Neural cell (in vitro differentiated cells): ENCODE measurements around the gene LARGE1. TPM values are rescaled to one million over a fixed set of nuclear protein-coding genes. Genes with fewer than 3 reads are reported as not detected.

Source experiments
- H2AFZ ChIP-seq: fragments of 200-600, 300-800 bp; sonication (generic), shearing (Covaris generic); 2 replicates; pipeline ENCODE4 v1.6.0; 2014; ENCODE audit warnings: low read depth, mild to moderate bottlenecking, antibody characterized with exemption, low read length, moderate library complexity
- H3F3A ChIP-seq: fragments of 200-600 bp; shearing (Covaris generic); 2 replicates; pipeline ENCODE4 v1.6.1; 2016; ENCODE audit warnings: mild to moderate bottlenecking, moderate library complexity, mixed read lengths, antibody characterized with exemption, low read length; ENCODE audit not compliant: insufficient read depth, poor library complexity, severe bottlenecking
- H3K27ac ChIP-seq: fragments of 200-600, 300-800 bp; sonication (generic), shearing (Covaris generic); 2 replicates; pipeline ENCODE4 v1.5.1; 2014; ENCODE audit warnings: mild to moderate bottlenecking, low read length, moderate library complexity
- H3K27me3 ChIP-seq: fragments of 300-800, 200-600 bp; sonication (generic), shearing (Covaris generic); 2 replicates; pipeline ENCODE4 v1.6.0; 2014; ENCODE audit warnings: mild to moderate bottlenecking, low read depth, low read length, moderate library complexity; ENCODE audit not compliant: insufficient read depth
- H3K36me3 ChIP-seq: fragments of 300-800, 200-600 bp; sonication (generic), shearing (Covaris generic); 2 replicates; pipeline ENCODE4 v1.5.1; 2014; ENCODE audit warnings: mild to moderate bottlenecking, antibody characterized with exemption, low read length, moderate library complexity; ENCODE audit not compliant: insufficient read depth
- H3K4me2 ChIP-seq: fragments of 300-800, 200-600 bp; sonication (generic), shearing (Covaris generic); 2 replicates; pipeline ENCODE4 v1.6.0; 2014; ENCODE audit warnings: mild to moderate bottlenecking, low read length
- H3K4me3 ChIP-seq: fragments of 300-800, 200-600 bp; sonication (generic), shearing (Covaris generic); 2 replicates; pipeline ENCODE4 v1.5.1; 2014; ENCODE audit warnings: mild to moderate bottlenecking, low read length, moderate library complexity
- H3K79me2 ChIP-seq: fragments of 200-600 bp; shearing (Covaris generic); replicated peaks from 2 replicates; pipeline ENCODE4 v1.6.0; 2014; ENCODE audit warnings: mild to moderate bottlenecking, low read length, moderate library complexity; ENCODE audit not compliant: insufficient read depth
- H3K9ac ChIP-seq: fragments of 300-800, 200-600 bp; sonication (generic), shearing (Covaris generic); 2 replicates; pipeline ENCODE4 v1.6.1; 2016; ENCODE audit warnings: mild to moderate bottlenecking, low read length, mixed read lengths
- H3K9me2 ChIP-seq: fragments of 200-600 bp; shearing (Covaris generic); 2 replicates; pipeline ENCODE4 v1.6.1; 2016; ENCODE audit warnings: mild to moderate bottlenecking, low read length, mixed read lengths; ENCODE audit not compliant: insufficient read depth
- H3K9me3 ChIP-seq: fragments of 200-600, 300-800 bp; sonication (generic), shearing (Covaris generic); 2 replicates; pipeline ENCODE4 v1.6.1; 2016; ENCODE audit warnings: mild to moderate bottlenecking, mixed run types, low read length, moderate library complexity, mixed read lengths
- H4K20me1 ChIP-seq: fragments of 200-600 bp; shearing (Covaris generic); 2 replicates; pipeline ENCODE4 v1.6.1; 2016; ENCODE audit warnings: mild to moderate bottlenecking, mixed run types; ENCODE audit not compliant: insufficient read depth
- CTCF ChIP-seq: fragments of 450-650 bp; IDR thresholded peaks from 2 replicates; pipeline ENCODE4 v1.5.1; 2014; ENCODE audit warnings: antibody characterized with exemption, mild to moderate bottlenecking, moderate library complexity; ENCODE audit not compliant: poor library complexity, severe bottlenecking
- EP300 ChIP-seq: fragments of 450-650 bp; conservative IDR thresholded peaks from 2 replicates; pipeline ENCODE4 v1.6.1; 2014; ENCODE audit warnings: antibody characterized with exemption, mild to moderate bottlenecking, moderate library complexity; ENCODE audit not compliant: poor library complexity, severe bottlenecking
- EZH2 ChIP-seq: fragments of 200-600, 300-800 bp; shearing (Covaris generic), sonication (generic); IDR thresholded peaks from 2 replicates; pipeline ENCODE4 v1.6.1; 2014; ENCODE audit warnings: antibody characterized with exemption, low read length, borderline replicate concordance, mild to moderate bottlenecking; ENCODE audit not compliant: insufficient read depth, poor library complexity, severe bottlenecking
- MXI1 ChIP-seq: fragments of 450-650 bp; conservative IDR thresholded peaks from 2 replicates; pipeline ENCODE4 v1.6.1; 2014; ENCODE audit warnings: antibody characterized with exemption, mild to moderate bottlenecking; ENCODE audit not compliant: poor library complexity, severe bottlenecking
- POLR2AphosphoS5 ChIP-seq: IDR thresholded peaks from 2 replicates; pipeline ENCODE4 v1.6.1; 2012
- RAD21 ChIP-seq: fragments of 450-650 bp; conservative IDR thresholded peaks from 2 replicates; pipeline ENCODE4 v1.6.1; 2014; ENCODE audit warnings: antibody characterized with exemption, mild to moderate bottlenecking, moderate library complexity
- REST ChIP-seq: IDR thresholded peaks from 2 replicates; pipeline ENCODE4 v1.6.1; 2012; ENCODE audit warnings: borderline replicate concordance
- SMC3 ChIP-seq: fragments of 450-650 bp; conservative IDR thresholded peaks from 2 replicates; pipeline ENCODE4 v1.6.1; 2014; ENCODE audit warnings: antibody characterized with exemption, mild to moderate bottlenecking, moderate library complexity; ENCODE audit not compliant: poor library complexity
- TAF1 ChIP-seq: IDR thresholded peaks from 2 replicates; pipeline ENCODE4 v1.6.1; 2012; ENCODE audit warnings: low read depth
- polyA plus RNA-seq: library from polyadenylated mRNA; depleted of rRNA; stranded (reverse); fragments of >200 nt; gene quantifications from 2 replicates; pipeline ENCODE4 v1.2.3, GENCODE V29; 2014

Gene LARGE1
- polyA plus RNA-seq, 1 donor from 2014 or later, result 27.5 TPM

- TF ChIP-seq EZH2, result no peak
- TF ChIP-seq RAD21, result no peak
- no peak for TF ChIP-seq POLR2AphosphoS5
- no peak for TF ChIP-seq SMC3
- no peak for TF ChIP-seq REST
- no peak for TF ChIP-seq TAF1
- TF ChIP-seq EP300, result no peak
- TF ChIP-seq MXI1, result no peak
- TF ChIP-seq CTCF, result no peak
Observed at GRCh38 chr22:33443683-33444082, 476.6 kb downstream of the LARGE1 start.

GRCh38 chr22:33440756-33441155, 479.5 kb downstream of the LARGE1 start:
- no peaks in the 10 kb centered on the region for H3K27me3 ChIP-seq

More at GRCh38 chr22:33443683-33444082, 476.6 kb downstream of the LARGE1 start:
- H3K36me3 ChIP-seq, result no peaks in the 10 kb centered on the region
- H4K20me1 ChIP-seq, result no peaks in the 10 kb centered on the region
- H3K4me2 ChIP-seq, result no peak overlapping the region
- no peaks in the 10 kb centered on the region for H3K9me2 ChIP-seq
- no peak overlapping the region for H3K27ac ChIP-seq
- H3K4me3 ChIP-seq, result no peak overlapping the region
- H3K9me3 ChIP-seq, result no peaks in the 10 kb centered on the region
- no peaks in the 10 kb centered on the region for H3K79me2 ChIP-seq
- no peaks in the 10 kb centered on the region for H3F3A ChIP-seq
- H3K9ac ChIP-seq, result no peak overlapping the region
- H2AFZ ChIP-seq, result no peak overlapping the region
- no peaks in the 10 kb centered on the region for H3K27me3 ChIP-seq

More at GRCh38 chr22:33440756-33441155, 479.5 kb downstream of the LARGE1 start:
- no peaks in the 10 kb centered on the region for H3K36me3 ChIP-seq
- no peaks in the 10 kb centered on the region for H3K9me3 ChIP-seq
- H3F3A ChIP-seq, result no peaks in the 10 kb centered on the region
- no peak overlapping the region for H2AFZ ChIP-seq
- TF ChIP-seq REST (no peak), MXI1 (no peak)
- no peaks in the 10 kb centered on the region for H3K79me2 ChIP-seq
- H4K20me1 ChIP-seq, result no peaks in the 10 kb centered on the region
- no peak overlapping the region for H3K4me2 ChIP-seq
- no peak overlapping the region for H3K9ac ChIP-seq
- no peaks in the 10 kb centered on the region for H3K9me2 ChIP-seq
- no peak overlapping the region for H3K4me3 ChIP-seq
- no peak overlapping the region for H3K27ac ChIP-seq
